IPS DF 6.9 (cell line): Measurements from ENCODE around the gene BAIAP2L1.
"Not testable (repeated sequence)": the region's sequence is repeated elsewhere in the genome, so short reads cannot be mapped to it uniquely, and the experiment has no call there.

ENCODE experiments used
- DNase-seq: peaks from one replicate; pipeline ENCODE4 v3.0.0-alpha.2; 2013; ENCODE audit warnings: low read depth, low spot score
- H3K27ac ChIP-seq: one replicate; pipeline ENCODE4 v1.5.1; 2013; ENCODE audit warnings: low read length, control low read depth
- H3K27me3 ChIP-seq: 2 replicates; pipeline ENCODE4 v1.6.1; 2013; ENCODE audit warnings: mild to moderate bottlenecking, low read length; ENCODE audit not compliant: control insufficient read depth, insufficient read depth
- H3K36me3 ChIP-seq: 2 replicates; pipeline ENCODE4 v1.6.1; 2013; ENCODE audit warnings: low read length; ENCODE audit not compliant: control insufficient read depth, insufficient read depth
- H3K4me1 ChIP-seq: 2 replicates; pipeline ENCODE4 v1.6.1; 2013; ENCODE audit warnings: low read length; ENCODE audit not compliant: control insufficient read depth, insufficient read depth
- H3K4me3 ChIP-seq: 2 replicates; pipeline ENCODE4 v1.5.1; 2013; ENCODE audit warnings: mild to moderate bottlenecking, low read length
- H3K9me3 ChIP-seq: 2 replicates; pipeline ENCODE4 v1.6.1; 2013; ENCODE audit warnings: low read length, inconsistent platforms; ENCODE audit not compliant: control insufficient read depth, insufficient read depth
- WGBS: extraction: QIAGEN DNeasy Blood & Tissue Kit; methylation state at CpG from one replicate; pipeline ENCODE4 v1.1.7; 2013; ENCODE audit warnings: mixed read lengths, missing lambda C conversion rate; ENCODE audit not compliant: insufficient read length, insufficient coverage; 5-methylcytosine and 5-hydroxymethylcytosine counted together

BAIAP2L1 gene

DNA sequence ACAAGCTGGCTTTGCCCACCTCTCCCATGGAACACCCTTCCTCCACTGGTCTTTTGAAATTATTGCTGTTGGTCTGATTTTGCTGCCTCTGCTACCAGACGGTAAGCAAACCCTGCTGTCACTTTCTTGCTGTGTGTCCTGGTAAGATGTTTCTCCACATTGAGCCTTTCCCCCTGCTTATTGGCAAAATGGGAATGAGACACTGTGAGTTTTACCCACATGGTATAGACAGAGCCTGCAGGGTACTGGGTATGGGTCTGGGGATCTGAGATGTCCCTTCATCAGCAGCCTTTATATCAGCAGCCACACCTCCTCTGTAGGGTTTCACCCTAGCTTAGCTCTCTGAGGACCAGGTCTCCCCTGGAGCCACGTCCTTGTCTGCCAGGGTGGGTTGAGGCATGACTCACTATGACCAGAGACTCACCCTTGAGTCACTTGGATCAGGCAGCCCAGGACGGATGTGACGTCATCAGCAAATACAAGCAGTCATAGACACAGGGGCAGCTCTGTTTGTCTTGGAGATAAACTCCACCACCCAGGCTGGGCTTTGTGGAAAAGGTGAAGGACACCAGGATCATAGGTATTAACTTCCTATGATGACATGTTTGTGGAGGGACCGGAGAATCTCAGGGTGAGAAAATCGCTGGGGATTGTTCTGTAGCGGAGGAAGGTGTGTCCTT, 17.9 kb upstream of the BAIAP2L1 start:
- Histone ChIP-seq H3K27ac (no peak overlapping the region), H3K4me3 (no peak overlapping the region), H3K27me3 (no peaks in the 10 kb centered on the region), H3K9me3 (no peaks in the 10 kb centered on the region), H3K4me1 (no peaks in the 10 kb centered on the region), H3K36me3 (no peaks in the 10 kb centered on the region)
- WGBS, result no CpG with 5 or more reads among the region's 7 CpGs
- DNase-seq, result no peak

DNA sequence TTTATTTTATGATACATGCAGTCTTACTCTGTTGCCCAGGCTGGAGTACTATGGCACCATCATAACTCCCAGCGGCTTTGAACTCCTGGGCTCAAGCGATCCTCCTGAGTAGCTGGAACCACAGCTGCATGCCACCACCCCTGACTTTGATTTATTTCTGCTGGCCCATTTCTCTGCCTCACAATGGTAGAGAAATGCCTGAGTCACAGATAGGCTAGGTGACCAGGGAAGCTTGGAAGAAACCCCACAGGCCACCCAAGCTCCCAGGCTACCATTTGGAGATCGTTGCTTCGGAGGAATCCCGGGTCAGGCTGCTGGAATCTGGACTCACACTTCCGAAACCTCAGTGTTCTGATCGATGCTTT, 17.4 kb upstream of the BAIAP2L1 start:
- no peaks in the 10 kb centered on the region for H3K9me3 ChIP-seq
- no peaks in the 10 kb centered on the region for H3K4me1 ChIP-seq
- no peak for DNase-seq
- no peak overlapping the region for H3K4me3 ChIP-seq
- H3K36me3 ChIP-seq, result no peaks in the 10 kb centered on the region
- no peaks in the 10 kb centered on the region for H3K27me3 ChIP-seq
- no peak overlapping the region for H3K27ac ChIP-seq
- WGBS, result no CpG with 5 or more reads among the region's 7 CpGs

DNA sequence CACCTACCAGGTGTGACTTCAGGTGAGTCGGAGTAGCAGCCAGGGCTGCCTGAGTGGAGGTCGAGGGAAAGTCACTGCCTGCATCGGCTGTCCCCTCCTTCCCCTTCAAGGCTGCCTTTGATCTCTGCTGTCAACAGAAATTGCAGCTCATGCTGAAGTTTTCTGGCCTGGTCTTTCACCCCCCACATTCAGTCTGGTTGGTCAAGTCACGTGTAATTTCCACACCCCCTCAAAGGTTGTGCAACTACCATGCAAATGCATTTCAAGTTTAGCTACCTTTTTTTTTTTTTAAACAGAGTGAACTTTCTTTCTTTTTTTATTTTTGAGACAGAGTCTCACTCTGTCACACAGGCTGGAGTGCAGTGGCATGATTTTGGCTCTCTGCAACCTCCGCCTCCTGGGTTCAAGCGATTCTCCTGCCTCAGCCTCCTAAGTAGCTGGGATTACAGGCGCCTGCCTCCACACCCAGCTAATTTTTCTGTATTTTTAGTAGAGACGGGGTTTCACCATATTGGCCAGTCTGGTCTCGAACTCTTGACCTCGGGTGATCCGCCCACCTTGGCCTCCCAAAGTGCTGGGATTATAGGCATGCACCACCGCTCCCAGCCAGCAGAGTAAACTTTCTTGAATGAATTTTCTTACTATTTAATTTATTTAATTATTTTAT, 16.8 kb upstream of the BAIAP2L1 start:
- not testable (repeated sequence) for DNase-seq, H3K27ac ChIP-seq, H3K9me3 ChIP-seq, H3K4me3 ChIP-seq, H3K4me1 ChIP-seq, H3K27me3 ChIP-seq, H3K36me3 ChIP-seq
- no CpG with 5 or more reads among the region's 12 CpGs for WGBS

- no peaks in the 10 kb centered on the region for H3K36me3 ChIP-seq
- no peak overlapping the region for H3K4me3 ChIP-seq
- DNase-seq, result no peak
- H3K27ac ChIP-seq, result no peak overlapping the region
- no peaks in the 10 kb centered on the region for H3K27me3 ChIP-seq
- no peaks in the 10 kb centered on the region for H3K9me3 ChIP-seq
- 100% methylated on average over 1 of the region's 6 CpGs for WGBS
- no peaks in the 10 kb centered on the region for H3K4me1 ChIP-seq
Observed at GRCh38 chr7:98414205-98414900, 13.5 kb upstream of the BAIAP2L1 start.

GRCh38 chr7:98413655-98414054, 12.8 kb upstream of the BAIAP2L1 start:
- WGBS, result no CpG with 5 or more reads among the region's 6 CpGs
- DNase-seq, H3K4me1 ChIP-seq, H3K36me3 ChIP-seq, H3K4me3 ChIP-seq, H3K27ac ChIP-seq, H3K9me3 ChIP-seq, H3K27me3 ChIP-seq: not testable (repeated sequence)

DNA sequence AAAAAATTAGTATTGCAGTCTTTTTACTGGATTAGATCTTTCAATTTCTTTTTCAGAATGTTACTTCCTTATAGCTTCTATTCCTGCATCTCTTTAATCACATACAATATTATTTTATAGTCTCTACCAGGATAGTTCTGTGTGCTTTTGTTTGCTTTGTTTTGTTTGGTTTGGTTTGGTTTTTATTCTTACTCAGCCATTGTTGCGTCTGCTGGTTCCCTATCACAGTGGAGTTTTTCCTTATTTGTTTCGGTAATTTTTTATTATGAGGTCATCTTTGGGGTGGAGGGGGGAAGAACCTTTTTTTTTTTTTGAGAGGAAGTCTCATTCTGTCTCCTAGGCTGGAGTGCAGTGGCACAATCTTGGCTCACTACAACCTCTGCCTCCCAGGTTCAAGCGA, 9.0 kb upstream of the BAIAP2L1 start:
- Histone ChIP-seq H3K27me3 (no peaks in the 10 kb centered on the region), H3K4me1 (no peaks in the 10 kb centered on the region), H3K27ac (no peak overlapping the region), H3K36me3 (no peaks in the 10 kb centered on the region), H3K9me3 (no peaks in the 10 kb centered on the region), H3K4me3 (no peak overlapping the region)
- no peak for DNase-seq
- WGBS, result no CpG with 5 or more reads among the region's 3 CpGs

GRCh38 chr7:98408146-98408545, 7.3 kb upstream of the BAIAP2L1 start:
- not testable (repeated sequence) for H3K4me1 ChIP-seq, H3K9me3 ChIP-seq, H3K4me3 ChIP-seq, H3K36me3 ChIP-seq, DNase-seq, H3K27ac ChIP-seq, H3K27me3 ChIP-seq
- no CpG with 5 or more reads among the region's 7 CpGs for WGBS

DNA sequence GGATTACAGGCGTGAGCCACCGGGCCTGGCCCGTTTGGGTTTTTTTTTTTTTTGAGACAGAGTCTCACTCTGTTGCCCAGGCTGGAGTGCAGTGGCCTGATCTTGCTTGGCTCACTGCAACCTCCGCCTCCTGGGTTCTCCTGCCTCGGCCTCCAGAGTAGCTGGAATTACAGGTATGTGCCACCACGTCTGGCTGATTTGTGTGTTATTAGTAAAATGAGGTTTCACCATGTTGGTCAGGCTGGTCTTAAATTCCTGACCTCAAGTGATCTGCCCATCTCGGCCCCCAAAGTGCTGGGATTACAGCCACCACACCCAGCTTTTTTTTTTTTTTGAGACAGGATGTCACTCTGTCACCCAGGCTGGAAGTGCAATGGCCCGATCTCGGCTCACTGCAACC, 5.9 kb upstream of the BAIAP2L1 start:
- Histone ChIP-seq H3K27ac (no peak overlapping the region), H3K27me3 (no peaks in the 10 kb centered on the region), H3K4me3 (no peak overlapping the region), H3K36me3 (no peaks in the 10 kb centered on the region), H3K4me1 (no peaks in the 10 kb centered on the region), H3K9me3 (no peaks in the 10 kb centered on the region)
- no peak for DNase-seq
- no CpG with 5 or more reads among the region's 9 CpGs for WGBS

DNA sequence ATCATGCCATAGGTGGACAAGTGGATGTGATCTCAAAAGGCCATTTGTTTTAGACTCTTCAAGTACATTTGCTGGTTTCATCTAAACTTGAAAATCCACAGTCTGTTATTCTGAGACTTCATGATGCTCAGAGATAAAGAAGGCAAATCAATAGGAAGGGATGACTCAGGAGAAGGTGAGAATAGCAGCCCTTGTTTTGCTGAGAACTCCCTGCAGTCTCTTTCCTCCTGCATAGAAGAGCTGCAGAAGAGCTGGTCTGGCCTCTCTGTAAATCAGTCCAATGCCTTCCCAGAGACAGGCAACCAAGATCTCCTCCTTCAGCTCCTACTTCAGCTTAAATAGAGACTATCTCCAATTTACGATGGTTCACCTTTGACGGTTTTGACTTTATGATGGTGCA, 4.0 kb upstream of the BAIAP2L1 start:
- no peaks in the 10 kb centered on the region for H3K9me3 ChIP-seq
- H3K4me3 ChIP-seq, result no peak overlapping the region
- no peaks in the 10 kb centered on the region for H3K27me3 ChIP-seq
- WGBS, result no CpG with 5 or more reads among the region's 2 CpGs
- no peaks in the 10 kb centered on the region for H3K36me3 ChIP-seq
- DNase-seq, result no peak
- H3K4me1 ChIP-seq, result no peaks in the 10 kb centered on the region
- H3K27ac ChIP-seq, result no peak overlapping the region

GRCh38 chr7:98399890-98400541, 874 bp downstream of the BAIAP2L1 start:
- no peaks in the 10 kb centered on the region for H3K36me3 ChIP-seq
- no peak for DNase-seq
- peak overlapping the region; percentile 73; the same call in 1 of the 2 replicates for H3K4me3 ChIP-seq
- H3K27ac ChIP-seq, result no peak overlapping the region
- no peaks in the 10 kb centered on the region for H3K27me3 ChIP-seq
- peaks cover 4% of the 10 kb centered on the region; the same call in 1 of the 2 replicates for H3K4me1 ChIP-seq
- WGBS, result no CpG with 5 or more reads among the region's 22 CpGs
- H3K9me3 ChIP-seq, result no peaks in the 10 kb centered on the region
